Heart right ventricle (tissue), 16 donors: ENCODE results near the gene EPN2. TPM values are rescaled to one million over a fixed set of nuclear protein-coding genes. Genes with fewer than 3 reads are reported as not detected.

Experiments used
- ATAC-seq, 8 donors: fragments of 200-7000 bp; cut with Tn5 transposase; one replicate each; pipeline ENCODE4 v1.9.1; 2020; ENCODE audit warnings: mild to moderate bottlenecking in 8 of 8, moderate library complexity in 8 of 8, moderate number of reproducible peaks in 1 of 8
- DNase-seq, 2 donors: peaks; one replicate each; pipeline ENCODE4 v3.0.0-alpha.2; 2020
- H3K27ac ChIP-seq, 10 donors: fragments of 200-600 bp; sonication (generic) in 2 of 10; one replicate each; pipeline versions ENCODE4 v1.5.0 to v1.8.0; 2020 to 2022; ENCODE audit warnings: mild to moderate bottlenecking in 3 of 10
- H3K27me3 ChIP-seq, 7 donors: fragments of 200-600 bp; one replicate each; pipeline ENCODE4 v1.8.0; 2021 to 2022; ENCODE audit warnings: mild to moderate bottlenecking in 2 of 7
- H3K36me3 ChIP-seq, 9 donors: fragments of 200-600 bp; sonication (generic) in 1 of 9; one replicate each; pipeline versions ENCODE4 v1.5.0 to v1.8.0; 2020 to 2022; ENCODE audit warnings: mild to moderate bottlenecking in 2 of 9
- H3K4me1 ChIP-seq, 9 donors: fragments of 200-600 bp; sonication (generic) in 1 of 9; one replicate each; pipeline versions ENCODE4 v1.5.0 to v1.8.0; 2020 to 2022; ENCODE audit warnings: mild to moderate bottlenecking in 4 of 9
- H3K4me3 ChIP-seq, 10 donors: fragments of 200-600 bp; sonication (generic) in 2 of 10; one replicate each; pipeline versions ENCODE4 v1.5.0 to v1.8.0; 2020 to 2022; ENCODE audit warnings: mild to moderate bottlenecking in 7 of 10, moderate library complexity in 2 of 10
- H3K9me3 ChIP-seq, 11 donors: fragments of 200-600 bp in 10 of 11; sonication (generic) in 2 of 11; one replicate each; pipeline versions ENCODE4 v1.5.0 to v1.8.0; 2013 to 2022; ENCODE audit warnings: mild to moderate bottlenecking in 2 of 11, control low read depth in 1 of 11, moderate library complexity in 1 of 11
- WGBS, 2 donors: extraction: QIAGEN DNeasy Blood & Tissue Kit; methylation state at CpG; one replicate each; pipeline ENCODE4 v1.1.7; 2013; ENCODE audit warnings: inconsistent platforms in 1 of 2; 5-methylcytosine and 5-hydroxymethylcytosine counted together
- intact Hi-C, 10 donors: fragments of 100-400 bp; cut with DNase I; formaldehyde crosslinking; loops; one replicate each; pipeline versions ENCODE4 v1.11.1 to v1.14.2; 2022
- polyA plus RNA-seq, 2 donors: library from polyadenylated mRNA; stranded (reverse); fragments of 200-250 nt; gene quantifications; one replicate each; pipeline ENCODE4 v1.2.3, GENCODE V29; 2013
- total RNA-seq, 10 donors: library from RNA; stranded (reverse); fragmentation: NEBNext Ultra II Directional in 3 of 10; extraction: Animal tissue kit (Norgen Biotek cat#: 25700) in 3 of 10; gene quantifications; one replicate each; pipeline versions ENCODE4 v1.2.1 to v1.2.4, GENCODE V29; 2021 to 2023
- TF ChIP-seq, protein P1 (sequence below), 9 donors: fragments of 200-600 bp; sonication (generic) in 2 of 9; IDR thresholded peaks; one replicate each; pipeline versions ENCODE4 v1.5.0 to v1.8.0; 2021 to 2022; ENCODE audit warnings: antibody characterized with exemption in 9 of 9, mild to moderate bottlenecking in 5 of 9, moderate library complexity in 1 of 9
- donor health status: Arrhythmogenic right ventricular cardiomyopathy.
- donor health status: ischemic (EF 13 %, LVEDD 7.1; RV severe dilation, severe dysfunction).
- donor health status: healthy with polysubstance abuse.
- donor health status: DM: no; HTN: yes; CAD: no.
- donor health status: DM: no; HTN: no; CAD: no.
- donor health status: ischemic (EF 25% LVEDD 6.9; RV normal size, moderate dysfunction).
- donor health status: ischemic (EF 25% LVEDD 5.7; RV mildly dilated, moderate dysfunction).
- donor health status: healthy.
- donor health status: DM: yes; HTN: yes; CAD: no.
- donor health status: Ischemic cardiomyopathy.
- donor health status: ischemic (EF 35%, LVEDD 5.7; RV mildly dilated, moderate dysfunction).
- donor health status: nonischemic (EF 11% LVEDD 7.7; RV severe dilation, severe dysfunction).
- donor health status: DM: yes; HTN: yes; CAD: no.
- donor health status: PGD.
- donor health status: ischemic (EF 29% LVEDD 5.4; RV normal size, mild dysfunction).
- donor health status: nonischemic (EF 23%, LVEDD 6.1; RV moderate dilation, normal function).

EPN2 gene
- total and polyA plus RNA-seq, 12 donors: 20.0 to 83.1 (median 54.9) TPM

- WGBS, 2 donors: 96 to 100% methylated on average over 1 of the region's 1 CpG
- H3K4me1 ChIP-seq: peaks cover 0 to 21% (median 15%) of the 10 kb centered on the region in 9 donors
- H3K36me3 ChIP-seq: peaks cover 0 to 68% (median 7%) of the 10 kb centered on the region in 9 donors
- no peak overlapping the region for H3K4me3 ChIP-seq
- intact Hi-C loops: no loop called here
- H3K27ac ChIP-seq: no peak overlapping the region
- TF ChIP-seq, protein P1, sequence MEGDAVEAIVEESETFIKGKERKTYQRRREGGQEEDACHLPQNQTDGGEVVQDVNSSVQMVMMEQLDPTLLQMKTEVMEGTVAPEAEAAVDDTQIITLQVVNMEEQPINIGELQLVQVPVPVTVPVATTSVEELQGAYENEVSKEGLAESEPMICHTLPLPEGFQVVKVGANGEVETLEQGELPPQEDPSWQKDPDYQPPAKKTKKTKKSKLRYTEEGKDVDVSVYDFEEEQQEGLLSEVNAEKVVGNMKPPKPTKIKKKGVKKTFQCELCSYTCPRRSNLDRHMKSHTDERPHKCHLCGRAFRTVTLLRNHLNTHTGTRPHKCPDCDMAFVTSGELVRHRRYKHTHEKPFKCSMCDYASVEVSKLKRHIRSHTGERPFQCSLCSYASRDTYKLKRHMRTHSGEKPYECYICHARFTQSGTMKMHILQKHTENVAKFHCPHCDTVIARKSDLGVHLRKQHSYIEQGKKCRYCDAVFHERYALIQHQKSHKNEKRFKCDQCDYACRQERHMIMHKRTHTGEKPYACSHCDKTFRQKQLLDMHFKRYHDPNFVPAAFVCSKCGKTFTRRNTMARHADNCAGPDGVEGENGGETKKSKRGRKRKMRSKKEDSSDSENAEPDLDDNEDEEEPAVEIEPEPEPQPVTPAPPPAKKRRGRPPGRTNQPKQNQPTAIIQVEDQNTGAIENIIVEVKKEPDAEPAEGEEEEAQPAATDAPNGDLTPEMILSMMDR (IDR thresholded peaks at IDR 0.05): no peak
- no peaks in the 10 kb centered on the region for H3K9me3 ChIP-seq
- DNase-seq (no peak), ATAC-seq (no peak)
- peaks cover 0 to 15% (median 0%) of the 10 kb centered on the region in 7 donors for H3K27me3 ChIP-seq
Measured at GRCh38 chr17:19333132-19333440, 95.9 kb downstream of the EPN2 start.

GRCh38 chr17:19333736-19334290 lies 96.6 kb downstream of the EPN2 start:
- DNase-seq: no peak
- peaks cover 0 to 15% (median 0%) of the 10 kb centered on the region in 7 donors for H3K27me3 ChIP-seq
- peaks cover 0 to 21% (median 16%) of the 10 kb centered on the region in 9 donors for H3K4me1 ChIP-seq
- no peaks in the 10 kb centered on the region for H3K9me3 ChIP-seq
- H3K27ac ChIP-seq: no peak overlapping the region
- no peak overlapping the region for H3K4me3 ChIP-seq
- no peak for ATAC-seq
- WGBS, 2 donors: 93 to 95% methylated on average over 12 of the region's 12 CpGs
- TF ChIP-seq, protein P1 (IDR thresholded peaks at IDR 0.05): no peak
- peaks cover 0 to 67% (median 7%) of the 10 kb centered on the region in 9 donors for H3K36me3 ChIP-seq
- intact Hi-C loops: no loop called here

DNA sequence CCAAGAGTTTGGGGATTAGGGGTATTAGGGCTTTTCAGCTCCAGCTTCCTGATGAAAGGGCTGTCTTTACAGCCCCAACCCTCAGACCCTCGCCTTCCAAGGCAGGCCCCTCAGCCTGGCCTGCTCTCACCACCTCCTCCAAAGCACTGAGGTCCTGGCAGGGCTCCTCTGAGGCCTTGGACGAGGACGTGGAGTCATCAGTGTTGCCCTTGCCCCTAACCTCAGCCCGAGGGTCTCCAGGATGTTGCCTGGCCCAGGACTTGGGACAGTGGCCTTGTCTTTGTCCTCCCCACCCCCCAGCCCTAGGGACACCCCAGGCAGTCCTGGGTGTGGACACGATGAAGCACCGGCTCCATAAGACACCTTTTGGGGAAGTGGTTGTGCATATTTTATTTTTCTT lies 97.2 kb downstream of the EPN2 start:
- no peak overlapping the region for H3K4me3 ChIP-seq
- intact Hi-C loops: no loop called here
- 90 to 93% methylated on average over 6 of the region's 6 CpGs for WGBS, 2 donors
- no peak overlapping the region for H3K27ac ChIP-seq
- DNase-seq: no peak
- no peaks in the 10 kb centered on the region for H3K9me3 ChIP-seq
- H3K4me1 ChIP-seq: peaks cover 0 to 22% (median 16%) of the 10 kb centered on the region in 9 donors
- no peak for ATAC-seq
- peaks cover 0 to 15% (median 0%) of the 10 kb centered on the region in 7 donors for H3K27me3 ChIP-seq
- peaks cover 0 to 62% (median 7%) of the 10 kb centered on the region in 9 donors for H3K36me3 ChIP-seq
- TF ChIP-seq, protein P1 (IDR thresholded peaks at IDR 0.05): no peak

- no peak for DNase-seq
- Histone ChIP-seq H3K36me3 (peaks cover 0 to 45% (median 5%) of the 10 kb centered on the region in 9 donors), H3K4me1 (peaks cover 0 to 22% (median 16%) of the 10 kb centered on the region in 9 donors), H3K27me3 (peaks cover 0 to 13% (median 0%) of the 10 kb centered on the region in 7 donors), H3K9me3 (no peaks in the 10 kb centered on the region), H3K4me3 (no peak overlapping the region), H3K27ac (no peak overlapping the region)
- ATAC-seq: no peak
- 82 to 86% methylated on average over 18 of the region's 18 CpGs for WGBS, 2 donors
- TF ChIP-seq, protein P1 (IDR thresholded peaks at IDR 0.05): no peak
- intact Hi-C loops: no loop called here
Measured at GRCh38 chr17:19335951-19336631, 98.9 kb downstream of the EPN2 start.
